MM.1S (cell line): ENCODE data around the gene MAP2K3.

Experiments used
- EZH2phosphoT487 ChIP-seq: fragments of 300-600 bp; sonication (generic); IDR thresholded peaks from 2 replicates; pipeline ENCODE4 v1.6.1; 2018; ENCODE audit warnings: antibody characterized with exemption, low read length
- TF ChIP-seq, protein P1 (sequence below): fragments of 300-600 bp; sonication (generic); IDR thresholded peaks from 2 replicates; pipeline ENCODE4 v1.5.1; 2016; ENCODE audit warnings: antibody characterized with exemption, low read length, mixed read lengths

DNA sequence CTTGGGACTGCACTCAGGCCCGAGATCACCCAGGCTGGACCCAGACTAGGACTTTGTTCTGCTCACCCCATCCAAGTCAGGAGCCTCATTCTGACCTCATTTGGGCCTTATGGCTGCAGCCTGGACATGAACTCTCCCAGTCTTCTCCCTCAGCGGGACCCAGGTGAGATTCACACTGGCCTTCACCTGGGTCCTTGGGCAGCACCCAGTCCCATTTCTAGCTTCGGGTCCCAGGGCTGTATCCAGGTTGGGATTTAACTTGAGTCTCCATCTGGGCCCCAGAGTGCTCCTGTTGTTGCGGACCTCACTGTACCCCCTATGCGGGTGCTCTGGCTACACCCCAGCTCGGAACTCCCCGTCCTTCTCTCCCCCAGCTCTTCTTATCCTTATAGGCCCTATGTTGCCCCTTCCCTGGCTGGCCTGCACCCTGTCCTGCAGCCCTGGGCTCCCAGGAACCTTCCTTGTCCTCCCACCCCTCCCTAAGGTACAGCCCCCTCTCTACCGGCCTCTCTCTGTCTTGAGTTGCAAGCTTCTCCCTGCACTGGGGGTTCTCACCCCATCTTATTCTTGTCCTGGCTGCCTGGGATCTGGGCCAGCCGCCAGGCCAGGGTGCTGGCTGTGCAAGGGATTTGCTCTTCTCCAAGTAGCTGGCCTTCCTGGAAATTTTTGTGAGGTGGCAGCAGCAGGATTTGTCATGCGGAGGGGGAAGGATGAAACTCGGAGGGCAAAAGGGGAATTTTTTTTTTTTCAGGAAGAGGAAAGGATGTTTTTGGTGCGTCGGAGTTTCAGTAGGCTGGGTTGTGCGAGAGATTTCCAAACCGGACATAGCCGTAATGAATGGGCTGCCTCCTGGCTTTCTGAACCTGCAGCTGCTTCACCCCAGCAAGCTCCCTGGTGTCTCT is 904 bp downstream of the MAP2K3 start:
- TF ChIP-seq, protein P1, sequence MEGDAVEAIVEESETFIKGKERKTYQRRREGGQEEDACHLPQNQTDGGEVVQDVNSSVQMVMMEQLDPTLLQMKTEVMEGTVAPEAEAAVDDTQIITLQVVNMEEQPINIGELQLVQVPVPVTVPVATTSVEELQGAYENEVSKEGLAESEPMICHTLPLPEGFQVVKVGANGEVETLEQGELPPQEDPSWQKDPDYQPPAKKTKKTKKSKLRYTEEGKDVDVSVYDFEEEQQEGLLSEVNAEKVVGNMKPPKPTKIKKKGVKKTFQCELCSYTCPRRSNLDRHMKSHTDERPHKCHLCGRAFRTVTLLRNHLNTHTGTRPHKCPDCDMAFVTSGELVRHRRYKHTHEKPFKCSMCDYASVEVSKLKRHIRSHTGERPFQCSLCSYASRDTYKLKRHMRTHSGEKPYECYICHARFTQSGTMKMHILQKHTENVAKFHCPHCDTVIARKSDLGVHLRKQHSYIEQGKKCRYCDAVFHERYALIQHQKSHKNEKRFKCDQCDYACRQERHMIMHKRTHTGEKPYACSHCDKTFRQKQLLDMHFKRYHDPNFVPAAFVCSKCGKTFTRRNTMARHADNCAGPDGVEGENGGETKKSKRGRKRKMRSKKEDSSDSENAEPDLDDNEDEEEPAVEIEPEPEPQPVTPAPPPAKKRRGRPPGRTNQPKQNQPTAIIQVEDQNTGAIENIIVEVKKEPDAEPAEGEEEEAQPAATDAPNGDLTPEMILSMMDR: no peak
- TF ChIP-seq EZH2phosphoT487: no peak
